GM12878 (cell line): ENCODE data around the gene WNT9A. TPM values are rescaled to one million over a fixed set of nuclear protein-coding genes. Genes with fewer than 3 reads are reported as not detected.
"Not testable (repeated sequence)": the region's sequence is repeated elsewhere in the genome, so short reads cannot be mapped to it uniquely, and the experiment has no call there.

ENCODE experiments used
- ATAC-seq: fragments of 200-7000 bp; cut with Tn5 transposase; 3 replicates; pipeline ENCODE4 v1.9.1; 2020; ENCODE audit warnings: mild to moderate bottlenecking, moderate library complexity
- BruUV-seq: library from RNA; stranded (reverse); fragments of 400-500 nt; replicated peaks from 2 replicates; lab custom pipeline; 2021; lab: Mats Ljungman, UMichigan
- CTCF ChIA-PET: fragments of 300-600 bp; sonication (Branson Sonifier 250); formaldehyde crosslinking; extraction: SDS; loops from one replicate; lab custom pipeline; 2021; ENCODE audit warnings: inconsistent platforms; lab: Yijun Ruan, JAX
- POLR2A ChIA-PET: fragments of 350-600 bp; formaldehyde crosslinking; extraction: SDS; loops from one replicate; lab custom pipeline; 2021; ENCODE audit warnings: inconsistent platforms; lab: Charles Lee
- RAD21 ChIA-PET: fragments of 300-600 bp; sonication (Branson Sonifier 250); formaldehyde crosslinking; loops from one replicate; lab custom pipeline; 2023; ENCODE audit warnings: antibody characterized with exemption; ENCODE audit not compliant: unreplicated experiment; lab: Charles Lee
- SMC1A ChIA-PET: fragments of 300-600 bp; sonication (Branson Sonifier 250); formaldehyde crosslinking; loops from one replicate; lab custom pipeline; 2023; ENCODE audit not compliant: unreplicated experiment, uncharacterized antibody; lab: Charles Lee
- DNase-seq: peaks from one replicate; pipeline ENCODE4 v3.0.0-alpha.2; 2011; ENCODE audit warnings: low read depth, low spot score
- FAIRE-seq: peaks from 3 replicates; lab custom pipeline; 2011; peaks lifted over from hg19 to GRCh38; lab: Jason Lieb, UNC
- H2AFZ ChIP-seq: 2 replicates; pipeline ENCODE4 v1.6.0; 2011; ENCODE audit warnings: low read depth, low read length, control low read depth; ENCODE audit not compliant: control insufficient read depth
- H3K27ac ChIP-seq: 2 replicates; pipeline ENCODE4 v1.5.1; 2011; ENCODE audit warnings: control low read depth; ENCODE audit not compliant: control insufficient read depth, insufficient read depth
- H3K27me3 ChIP-seq, 2 experiments: replicated peaks in 1 of 2; 2 replicates each; pipeline versions ENCODE4 v1.6.0 to v1.6.1; 2011; ENCODE audit warnings: low read length in 1 of 2; ENCODE audit not compliant: control insufficient read depth in 2 of 2, insufficient read depth in 2 of 2
- H3K36me3 ChIP-seq, 2 experiments: 2 replicates each; pipeline ENCODE4 v1.5.1; 2011; ENCODE audit warnings: low read length in 1 of 2; ENCODE audit not compliant: control insufficient read depth in 2 of 2, insufficient read depth in 2 of 2
- H3K4me1 ChIP-seq: 2 replicates; pipeline ENCODE4 v1.6.1; 2011; ENCODE audit warnings: mild to moderate bottlenecking, low read length, moderate library complexity, mixed read lengths; ENCODE audit not compliant: control insufficient read depth, insufficient read depth
- H3K4me2 ChIP-seq: 2 replicates; pipeline ENCODE4 v1.6.0; 2011; ENCODE audit warnings: control low read depth; ENCODE audit not compliant: control insufficient read depth, insufficient read depth
- H3K4me3 ChIP-seq: fragments of 200-600 bp; sonication (generic); 2 replicates; pipeline ENCODE4 v1.5.1; 2016
- H3K79me2 ChIP-seq: 2 replicates; pipeline ENCODE4 v1.6.0; 2011; ENCODE audit warnings: low read length; ENCODE audit not compliant: control insufficient read depth, insufficient read depth
- H3K9ac ChIP-seq: 2 replicates; pipeline ENCODE4 v1.8.0; 2011; ENCODE audit warnings: low read length, control low read depth, mixed read lengths; ENCODE audit not compliant: control insufficient read depth, insufficient read depth
- H3K9me3 ChIP-seq: replicated peaks from 3 replicates; pipeline ENCODE4 v1.5.1; 2011; ENCODE audit warnings: mild to moderate bottlenecking, low read length; ENCODE audit not compliant: control insufficient read depth, insufficient read depth
- H4K20me1 ChIP-seq: 2 replicates; pipeline ENCODE4 v1.6.0; 2011; ENCODE audit not compliant: control insufficient read depth, insufficient read depth
- EP300 ChIP-seq, 2 experiments: fragments of 150-350 bp in 1 of 2; IDR thresholded peaks; 2 replicates each; pipeline ENCODE4 v1.6.1; 2011 to 2012; ENCODE audit warnings: low read depth in 2 of 2, low read length in 2 of 2, borderline replicate concordance in 1 of 2, improper control_type of control experiment in 1 of 2, inconsistent platforms in 1 of 2; ENCODE audit not compliant: control insufficient read depth in 1 of 2
- RBBP5 ChIP-seq: fragments of 200-600 bp; sonication (generic); conservative IDR thresholded peaks from 2 replicates; pipeline ENCODE4 v1.6.1; 2016
- WGBS: methylation state at CpG from one replicate; pipeline ENCODE4 v1.1.6; 2016; ENCODE audit warnings: low lambda C conversion rate; ENCODE audit not compliant: insufficient replicate concordance, insufficient coverage; ENCODE audit errors: missing lambda C conversion rate; 5-methylcytosine and 5-hydroxymethylcytosine counted together
- in situ Hi-C: fragments of 300-500 bp; cut with MboI; formaldehyde crosslinking; loops from 9 replicates; pipeline ENCODE4 v1.14.3; 2018; ENCODE audit warnings: mixed read lengths
- intact Hi-C: fragments of 100-400 bp; cut with micrococcal nuclease; formaldehyde crosslinking; loops from one replicate; pipeline ENCODE4 v1.14.2; 2022; ENCODE audit not compliant: unreplicated experiment
- polyA plus RNA-seq, 11 experiments: library from polyadenylated mRNA; depleted of rRNA in 4 of 11; unstranded in 6 of 11; stranded (reverse) in 5 of 11; fragments of >200 nt; fragmentation: Nextera tagmentation in 4 of 11; fragmentation: Illumina TruSeq in 1 of 11; extraction: Ambion mirVana in 4 of 11; extraction: Trizol in 1 of 11; gene quantifications; 1 replicate in 1 of 11; 2 replicates in 10 of 11; pipeline versions ENCODE4 v1.2.1 to v1.2.3, GENCODE V29; 2011 to 2016; ENCODE audit warnings: inconsistent platforms in 2 of 11, missing spikeins in 2 of 11, low read depth in 1 of 11
- total RNA-seq, 4 experiments: library from RNA; depleted of rRNA in 3 of 4; stranded (reverse); fragments of >200 nt in 3 of 4; fragmentation: Illumina TruSeq in 1 of 4; extraction: Trizol in 1 of 4; gene quantifications; 2 replicates each; pipeline versions ENCODE4 v1.2.1 to v1.2.3, GENCODE V29; 2013 to 2021

WNT9A gene
- total and polyA plus RNA-seq, 10 of the 15 experiments (the other 5 are each of a cell fraction or from before 2014, with no cell fraction given): not detected

DNA sequence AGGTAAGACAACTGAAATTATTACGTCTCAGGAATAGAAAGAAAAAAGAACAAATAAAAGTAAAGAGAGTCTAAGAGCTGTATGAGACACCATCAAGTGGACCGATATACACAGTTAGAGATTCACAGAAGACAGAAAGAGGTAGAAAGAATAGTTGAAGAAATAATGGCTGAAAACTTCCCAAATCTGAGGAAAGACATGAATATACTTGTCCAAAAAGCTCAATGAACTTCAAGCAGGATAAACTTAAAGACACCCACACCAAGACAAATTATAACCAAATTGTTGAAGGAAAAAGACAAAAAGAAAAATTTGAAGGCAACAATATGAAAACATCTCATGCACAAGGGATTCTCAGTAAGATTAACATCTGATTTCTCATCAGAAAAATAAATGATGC, 39.4 kb upstream of the WNT9A start:
- ATAC-seq: no peak
- BruUV-seq: no TSS peak
- H4K20me1 ChIP-seq: no peaks in the 10 kb centered on the region
- 87% methylated on average over 2 of the region's 2 CpGs for WGBS
- no peaks in the 10 kb centered on the region for H3K4me1 ChIP-seq
- DNase-seq: no peak
- no peak overlapping the region for H3K4me2 ChIP-seq
- FAIRE-seq: no peak
- POLR2A ChIA-PET: no interaction called here
- CTCF ChIA-PET: no interaction called here
- no peaks in the 10 kb centered on the region for H3K27me3 ChIP-seq
- no peaks in the 10 kb centered on the region for H3K79me2 ChIP-seq
- no peak overlapping the region for H3K27ac ChIP-seq
- no peak overlapping the region for H2AFZ ChIP-seq
- no peak overlapping the region for H3K4me3 ChIP-seq
- no peak overlapping the region for H3K9ac ChIP-seq
- TF ChIP-seq RBBP5: no peak
- TF ChIP-seq EP300 (IDR thresholded peaks at IDR 0.05; ENCODE audit: borderline replicate concordance in 1 of 2, control insufficient read depth in 1 of 2, low read depth in 2 of 2, low read length in 2 of 2): no peak
- intact Hi-C loops: no loop called here
- RAD21 ChIA-PET: no interaction called here
- SMC1A ChIA-PET: no interaction called here
- H3K9me3 ChIP-seq: no peaks in the 10 kb centered on the region
- in situ Hi-C loops: no loop called here
- no peaks in the 10 kb centered on the region for H3K36me3 ChIP-seq

DNA sequence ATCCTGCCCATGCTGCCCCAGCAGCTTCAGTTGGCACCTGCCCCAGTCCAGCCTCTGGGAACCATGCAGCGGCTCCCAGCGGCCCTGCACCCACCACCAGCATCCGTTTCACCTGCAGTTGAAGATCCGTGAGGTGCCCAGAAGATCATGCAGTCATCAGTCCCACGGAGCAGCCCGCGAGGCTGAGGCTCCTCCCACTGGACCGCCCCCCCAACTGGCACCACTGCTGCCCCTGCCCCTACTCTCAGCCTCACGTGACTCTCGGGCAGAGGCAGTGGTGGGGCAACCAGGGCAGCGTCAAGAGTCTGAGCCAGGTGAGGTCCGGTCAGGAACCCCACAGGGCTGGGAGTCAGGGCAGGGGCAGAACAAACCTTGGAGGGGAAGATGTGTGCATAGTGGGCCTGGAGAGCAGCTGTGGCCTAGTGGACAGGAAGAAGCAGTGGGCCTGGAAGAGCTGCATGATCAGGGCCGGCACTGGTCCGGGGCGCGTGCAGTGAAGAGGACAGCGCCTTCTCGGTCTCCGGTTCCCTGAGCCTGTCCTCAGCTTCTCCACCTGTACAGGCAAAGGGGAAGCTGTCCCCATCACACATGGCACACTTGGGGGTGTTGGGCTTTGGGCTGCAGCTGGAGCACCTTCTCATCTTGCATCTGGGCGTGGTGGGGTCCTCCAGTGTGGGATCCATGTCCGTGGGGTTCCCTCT, 28.0 kb upstream of the WNT9A start:
- FAIRE-seq, intact Hi-C loops, RAD21 ChIA-PET: not testable (repeated sequence)

DNA sequence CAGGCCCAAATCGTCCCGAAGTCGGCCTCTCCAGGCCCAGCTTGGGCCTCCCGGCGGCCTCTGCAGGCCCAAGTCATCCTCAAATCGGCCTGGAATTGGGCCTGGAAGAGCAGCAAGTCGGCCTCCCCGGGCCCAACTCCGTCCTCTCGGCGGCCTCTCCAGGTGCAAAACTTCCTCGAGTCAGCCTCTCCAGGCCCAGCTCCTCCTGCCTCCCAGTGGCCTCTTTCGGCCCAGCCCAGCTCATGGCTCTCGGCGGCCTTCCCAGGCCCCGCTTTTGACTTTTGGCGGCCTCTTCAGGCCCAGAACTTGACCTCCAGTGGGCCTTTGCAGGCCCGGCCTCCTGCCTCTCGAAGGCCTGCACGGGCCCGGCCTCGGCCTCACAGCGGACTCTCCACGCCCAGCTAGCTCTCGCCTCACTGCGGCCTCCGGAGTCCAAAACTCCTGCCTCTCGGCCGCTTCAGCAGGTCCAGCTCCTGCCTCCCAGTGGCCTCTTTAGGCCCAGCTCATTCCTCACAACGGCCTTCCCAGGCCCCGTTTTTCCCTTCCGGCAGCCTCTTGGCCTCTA, 26.1 kb upstream of the WNT9A start:
- intact Hi-C loops, H3K27me3 ChIP-seq, H3K4me2 ChIP-seq, H4K20me1 ChIP-seq, FAIRE-seq, H3K36me3 ChIP-seq, ATAC-seq, H3K4me3 ChIP-seq, H3K9ac ChIP-seq, BruUV-seq, SMC1A ChIA-PET, H3K9me3 ChIP-seq, H3K27ac ChIP-seq, POLR2A ChIA-PET, RAD21 ChIA-PET, H2AFZ ChIP-seq, in situ Hi-C loops, DNase-seq, H3K79me2 ChIP-seq, H3K4me1 ChIP-seq: not testable (repeated sequence)
- CTCF ChIA-PET: interaction anchor here (0.8 kb wide), 1 partner anchor 212 kb away, joined by 3 read pairs; no protein-coding TSS in a partner anchor
- WGBS: 52% methylated on average over 19 of the region's 32 CpGs

More for the DNA sequence above, 28.0 kb upstream of the WNT9A start:
- SMC1A ChIA-PET, H4K20me1 ChIP-seq, H3K27me3 ChIP-seq, BruUV-seq, DNase-seq, CTCF ChIA-PET, POLR2A ChIA-PET, H3K4me1 ChIP-seq, H2AFZ ChIP-seq, H3K9me3 ChIP-seq, H3K27ac ChIP-seq, in situ Hi-C loops, H3K4me2 ChIP-seq, ATAC-seq, H3K9ac ChIP-seq, H3K4me3 ChIP-seq, H3K79me2 ChIP-seq, H3K36me3 ChIP-seq: not testable (repeated sequence)
- WGBS: 38% methylated on average over 14 of the region's 21 CpGs
